Measurements from ENCODE around the gene BCAS3. TPM values are rescaled to one million over a fixed set of nuclear protein-coding genes. Genes with fewer than 3 reads are reported as not detected.

BCAS3 gene
- total RNA-seq, 1 experiment from 2014 or later: 14.4 TPM

DNA sequence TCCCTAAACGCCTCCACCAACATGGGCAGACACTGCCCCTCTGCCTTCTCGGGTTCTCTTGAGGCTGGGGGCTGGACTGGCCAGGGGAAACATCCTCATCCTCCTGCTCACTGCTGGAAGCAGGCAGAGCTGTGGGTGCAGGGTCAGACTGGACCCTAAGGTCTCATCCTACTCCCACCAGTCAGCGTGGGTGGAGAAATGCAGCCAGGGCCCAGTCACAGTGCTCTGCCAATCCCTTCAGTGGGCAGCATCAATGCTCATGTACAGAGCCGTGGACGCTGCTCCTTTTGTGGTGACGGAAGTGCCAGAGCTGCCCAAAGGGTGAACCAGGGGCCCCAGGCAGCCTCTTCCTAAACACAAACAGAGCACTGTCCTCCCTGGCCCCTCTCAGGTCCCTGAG is 708.6 kb downstream of the BCAS3 start:
- H3K27ac ChIP-seq (ENCODE audit: low read depth, low read length, poor library complexity, severe bottlenecking): no peak overlapping the region
- ChIA-PET CTCF (no interaction called here), POLR2A (ENCODE audit: low non-redundant PET) (no interaction called here)
- H3K27me3 ChIP-seq (replicated peaks; ENCODE audit: insufficient read depth, low read depth, low read length, poor library complexity): no peaks in the 10 kb centered on the region
- H3K4me3 ChIP-seq (ENCODE audit: low read depth, low read length, poor library complexity, severe bottlenecking): no peak overlapping the region
- no peaks in the 10 kb centered on the region for H3K4me1 ChIP-seq (ENCODE audit: insufficient read depth, low read length, poor library complexity, severe bottlenecking)
- BruUV-seq (replicated peaks): no TSS peak
- no peak for DNase-seq (ENCODE audit: low spot score)
- intact Hi-C loops (cut with micrococcal nuclease; ENCODE audit: unreplicated experiment): no loop called here
- TF ChIP-seq, protein P1, sequence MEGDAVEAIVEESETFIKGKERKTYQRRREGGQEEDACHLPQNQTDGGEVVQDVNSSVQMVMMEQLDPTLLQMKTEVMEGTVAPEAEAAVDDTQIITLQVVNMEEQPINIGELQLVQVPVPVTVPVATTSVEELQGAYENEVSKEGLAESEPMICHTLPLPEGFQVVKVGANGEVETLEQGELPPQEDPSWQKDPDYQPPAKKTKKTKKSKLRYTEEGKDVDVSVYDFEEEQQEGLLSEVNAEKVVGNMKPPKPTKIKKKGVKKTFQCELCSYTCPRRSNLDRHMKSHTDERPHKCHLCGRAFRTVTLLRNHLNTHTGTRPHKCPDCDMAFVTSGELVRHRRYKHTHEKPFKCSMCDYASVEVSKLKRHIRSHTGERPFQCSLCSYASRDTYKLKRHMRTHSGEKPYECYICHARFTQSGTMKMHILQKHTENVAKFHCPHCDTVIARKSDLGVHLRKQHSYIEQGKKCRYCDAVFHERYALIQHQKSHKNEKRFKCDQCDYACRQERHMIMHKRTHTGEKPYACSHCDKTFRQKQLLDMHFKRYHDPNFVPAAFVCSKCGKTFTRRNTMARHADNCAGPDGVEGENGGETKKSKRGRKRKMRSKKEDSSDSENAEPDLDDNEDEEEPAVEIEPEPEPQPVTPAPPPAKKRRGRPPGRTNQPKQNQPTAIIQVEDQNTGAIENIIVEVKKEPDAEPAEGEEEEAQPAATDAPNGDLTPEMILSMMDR (conservative IDR thresholded peaks at IDR 0.05; ENCODE audit: low read depth, low read length): no peak
- TF ChIP-seq EZH2 (IDR thresholded peaks at IDR 0.05; ENCODE audit: borderline replicate concordance, low read depth, low read length, poor library complexity, severe bottlenecking): no peak
- no peaks in the 10 kb centered on the region for H3K36me3 ChIP-seq (ENCODE audit: insufficient read depth, low read length, poor library complexity, severe bottlenecking)
- H3K9me3 ChIP-seq (ENCODE audit: low read depth, low read length, poor library complexity, severe bottlenecking): no peaks in the 10 kb centered on the region

DNA sequence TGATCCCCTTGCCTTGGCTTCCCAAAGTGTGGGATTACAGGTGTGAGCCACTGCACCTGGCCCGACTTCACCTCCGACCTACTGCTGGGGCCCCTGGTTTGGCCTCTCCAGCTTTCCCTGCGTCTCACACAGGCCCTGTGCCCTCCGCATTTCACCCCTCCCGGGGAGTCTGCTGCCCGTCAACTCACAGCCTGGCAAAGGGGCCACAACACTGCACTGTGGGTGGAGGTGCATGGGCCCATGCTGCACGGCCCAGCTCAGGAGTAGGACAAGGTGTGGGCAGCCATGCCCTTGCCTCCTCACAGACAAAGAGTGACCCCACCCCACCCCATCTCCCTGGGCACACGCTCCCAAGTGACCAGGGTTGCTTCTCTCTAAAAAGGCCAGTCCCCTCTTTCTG is 709.4 kb downstream of the BCAS3 start:
- no TSS peak for BruUV-seq (replicated peaks)
- ChIA-PET POLR2A (ENCODE audit: low non-redundant PET) (no interaction called here), CTCF (no interaction called here)
- Histone ChIP-seq H3K4me1 (ENCODE audit: insufficient read depth, low read length, poor library complexity, severe bottlenecking) (no peaks in the 10 kb centered on the region), H3K4me3 (ENCODE audit: low read depth, low read length, poor library complexity, severe bottlenecking) (no peak overlapping the region), H3K27me3 (replicated peaks; ENCODE audit: insufficient read depth, low read depth, low read length, poor library complexity) (no peaks in the 10 kb centered on the region), H3K36me3 (ENCODE audit: insufficient read depth, low read length, poor library complexity, severe bottlenecking) (no peaks in the 10 kb centered on the region), H3K27ac (ENCODE audit: low read depth, low read length, poor library complexity, severe bottlenecking) (no peak overlapping the region), H3K9me3 (ENCODE audit: low read depth, low read length, poor library complexity, severe bottlenecking) (no peaks in the 10 kb centered on the region)
- TF ChIP-seq, protein P1 (conservative IDR thresholded peaks at IDR 0.05; ENCODE audit: low read depth, low read length): no peak
- TF ChIP-seq EZH2 (IDR thresholded peaks at IDR 0.05; ENCODE audit: borderline replicate concordance, low read depth, low read length, poor library complexity, severe bottlenecking): no peak
- no peak for DNase-seq (ENCODE audit: low spot score)
- intact Hi-C loops (cut with micrococcal nuclease; ENCODE audit: unreplicated experiment): no loop called here

DNA sequence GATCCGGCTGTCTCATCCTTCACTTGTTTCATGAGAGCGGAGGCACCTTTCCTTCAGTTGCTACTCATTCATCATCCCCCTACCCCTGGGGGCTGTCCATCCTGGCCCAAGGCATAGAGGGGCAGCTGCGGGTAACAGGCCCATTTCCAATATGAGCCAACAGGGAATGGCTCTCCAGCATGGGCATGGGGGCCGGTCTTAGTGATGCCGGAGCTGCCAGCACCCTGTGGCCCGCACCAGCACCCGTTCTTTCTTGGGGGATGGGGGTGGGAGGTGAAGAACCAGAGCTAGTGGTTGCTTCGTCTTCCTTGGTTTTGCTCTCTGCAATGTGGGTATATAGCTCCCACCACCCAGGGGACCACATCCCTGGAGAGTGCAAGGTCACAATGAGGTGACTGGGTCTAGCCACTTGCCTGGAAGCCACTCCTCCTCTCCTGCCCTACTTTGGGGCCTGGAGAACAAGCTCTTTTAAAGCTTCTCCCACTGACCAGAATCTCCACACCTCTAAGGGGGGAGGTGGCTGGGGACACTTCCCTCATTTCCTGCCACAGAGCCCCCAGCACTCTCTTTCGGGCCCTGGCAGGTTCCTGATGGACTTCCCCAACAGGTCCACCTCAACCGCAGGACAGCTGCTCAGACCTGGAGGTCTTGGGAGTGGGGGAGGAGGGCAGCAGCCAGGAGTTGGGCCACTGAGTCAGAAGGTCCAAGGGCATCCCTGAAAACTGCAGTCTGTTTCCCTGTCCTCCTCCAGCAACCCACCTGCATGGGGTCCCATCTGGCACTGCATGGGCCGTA is 710.1 kb downstream of the BCAS3 start:
- Histone ChIP-seq H3K4me3 (ENCODE audit: low read depth, low read length, poor library complexity, severe bottlenecking) (no peak overlapping the region), H3K27me3 (replicated peaks; ENCODE audit: insufficient read depth, low read depth, low read length, poor library complexity) (no peaks in the 10 kb centered on the region), H3K27ac (ENCODE audit: low read depth, low read length, poor library complexity, severe bottlenecking) (no peak overlapping the region), H3K36me3 (ENCODE audit: insufficient read depth, low read length, poor library complexity, severe bottlenecking) (no peaks in the 10 kb centered on the region), H3K9me3 (ENCODE audit: low read depth, low read length, poor library complexity, severe bottlenecking) (no peaks in the 10 kb centered on the region), H3K4me1 (ENCODE audit: insufficient read depth, low read length, poor library complexity, severe bottlenecking) (no peaks in the 10 kb centered on the region)
- TF ChIP-seq, protein P1 (conservative IDR thresholded peaks at IDR 0.05; ENCODE audit: low read depth, low read length): no peak
- TF ChIP-seq EZH2 (IDR thresholded peaks at IDR 0.05; ENCODE audit: borderline replicate concordance, low read depth, low read length, poor library complexity, severe bottlenecking): no peak
- POLR2A ChIA-PET (ENCODE audit: low non-redundant PET): no interaction called here
- CTCF ChIA-PET: no interaction called here
- DNase-seq (ENCODE audit: low spot score): no peak
- intact Hi-C loops (cut with micrococcal nuclease; ENCODE audit: unreplicated experiment): no loop called here
- no TSS peak for BruUV-seq (replicated peaks)

Measured in A673 (cell line).